ENCODE data around the gene SLPI.

DNA sequence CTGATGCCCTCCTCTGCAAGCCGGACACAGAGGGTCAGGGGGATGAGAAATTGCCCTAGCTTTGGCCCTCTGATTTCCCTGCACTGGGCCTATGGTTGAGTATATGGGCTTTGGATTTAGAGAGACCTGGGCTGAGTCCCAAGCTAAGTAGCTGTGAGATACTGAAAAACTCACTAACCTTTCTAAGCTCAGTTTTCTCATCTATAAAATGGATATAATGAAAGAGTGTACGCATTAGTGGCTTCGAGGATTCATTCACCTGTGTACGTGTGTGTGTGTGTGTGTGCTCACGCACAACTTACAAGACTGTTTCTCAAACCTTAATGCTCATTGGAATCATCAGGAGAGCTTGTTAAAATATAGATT lies 39.6 kb upstream of the SLPI start:
- TF ChIP-seq, protein P1, sequence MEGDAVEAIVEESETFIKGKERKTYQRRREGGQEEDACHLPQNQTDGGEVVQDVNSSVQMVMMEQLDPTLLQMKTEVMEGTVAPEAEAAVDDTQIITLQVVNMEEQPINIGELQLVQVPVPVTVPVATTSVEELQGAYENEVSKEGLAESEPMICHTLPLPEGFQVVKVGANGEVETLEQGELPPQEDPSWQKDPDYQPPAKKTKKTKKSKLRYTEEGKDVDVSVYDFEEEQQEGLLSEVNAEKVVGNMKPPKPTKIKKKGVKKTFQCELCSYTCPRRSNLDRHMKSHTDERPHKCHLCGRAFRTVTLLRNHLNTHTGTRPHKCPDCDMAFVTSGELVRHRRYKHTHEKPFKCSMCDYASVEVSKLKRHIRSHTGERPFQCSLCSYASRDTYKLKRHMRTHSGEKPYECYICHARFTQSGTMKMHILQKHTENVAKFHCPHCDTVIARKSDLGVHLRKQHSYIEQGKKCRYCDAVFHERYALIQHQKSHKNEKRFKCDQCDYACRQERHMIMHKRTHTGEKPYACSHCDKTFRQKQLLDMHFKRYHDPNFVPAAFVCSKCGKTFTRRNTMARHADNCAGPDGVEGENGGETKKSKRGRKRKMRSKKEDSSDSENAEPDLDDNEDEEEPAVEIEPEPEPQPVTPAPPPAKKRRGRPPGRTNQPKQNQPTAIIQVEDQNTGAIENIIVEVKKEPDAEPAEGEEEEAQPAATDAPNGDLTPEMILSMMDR (IDR thresholded peaks at IDR 0.05 in 2 of 3, conservative IDR thresholded peaks at IDR 0.05 in 1 of 3; ENCODE audit: control insufficient read depth in 2 of 3, extremely low read depth in 1 of 3, insufficient read depth in 1 of 3, low read depth in 3 of 3, low read length in 3 of 3): no peak
- TF ChIP-seq ASH2L (IDR thresholded peaks at IDR 0.05; ENCODE audit: borderline replicate concordance, low read depth): no peak
- no peak for TF ChIP-seq TAF1 (IDR thresholded peaks at IDR 0.05; ENCODE audit: borderline replicate concordance, low read depth, low read length)
- TF ChIP-seq, protein P2, sequence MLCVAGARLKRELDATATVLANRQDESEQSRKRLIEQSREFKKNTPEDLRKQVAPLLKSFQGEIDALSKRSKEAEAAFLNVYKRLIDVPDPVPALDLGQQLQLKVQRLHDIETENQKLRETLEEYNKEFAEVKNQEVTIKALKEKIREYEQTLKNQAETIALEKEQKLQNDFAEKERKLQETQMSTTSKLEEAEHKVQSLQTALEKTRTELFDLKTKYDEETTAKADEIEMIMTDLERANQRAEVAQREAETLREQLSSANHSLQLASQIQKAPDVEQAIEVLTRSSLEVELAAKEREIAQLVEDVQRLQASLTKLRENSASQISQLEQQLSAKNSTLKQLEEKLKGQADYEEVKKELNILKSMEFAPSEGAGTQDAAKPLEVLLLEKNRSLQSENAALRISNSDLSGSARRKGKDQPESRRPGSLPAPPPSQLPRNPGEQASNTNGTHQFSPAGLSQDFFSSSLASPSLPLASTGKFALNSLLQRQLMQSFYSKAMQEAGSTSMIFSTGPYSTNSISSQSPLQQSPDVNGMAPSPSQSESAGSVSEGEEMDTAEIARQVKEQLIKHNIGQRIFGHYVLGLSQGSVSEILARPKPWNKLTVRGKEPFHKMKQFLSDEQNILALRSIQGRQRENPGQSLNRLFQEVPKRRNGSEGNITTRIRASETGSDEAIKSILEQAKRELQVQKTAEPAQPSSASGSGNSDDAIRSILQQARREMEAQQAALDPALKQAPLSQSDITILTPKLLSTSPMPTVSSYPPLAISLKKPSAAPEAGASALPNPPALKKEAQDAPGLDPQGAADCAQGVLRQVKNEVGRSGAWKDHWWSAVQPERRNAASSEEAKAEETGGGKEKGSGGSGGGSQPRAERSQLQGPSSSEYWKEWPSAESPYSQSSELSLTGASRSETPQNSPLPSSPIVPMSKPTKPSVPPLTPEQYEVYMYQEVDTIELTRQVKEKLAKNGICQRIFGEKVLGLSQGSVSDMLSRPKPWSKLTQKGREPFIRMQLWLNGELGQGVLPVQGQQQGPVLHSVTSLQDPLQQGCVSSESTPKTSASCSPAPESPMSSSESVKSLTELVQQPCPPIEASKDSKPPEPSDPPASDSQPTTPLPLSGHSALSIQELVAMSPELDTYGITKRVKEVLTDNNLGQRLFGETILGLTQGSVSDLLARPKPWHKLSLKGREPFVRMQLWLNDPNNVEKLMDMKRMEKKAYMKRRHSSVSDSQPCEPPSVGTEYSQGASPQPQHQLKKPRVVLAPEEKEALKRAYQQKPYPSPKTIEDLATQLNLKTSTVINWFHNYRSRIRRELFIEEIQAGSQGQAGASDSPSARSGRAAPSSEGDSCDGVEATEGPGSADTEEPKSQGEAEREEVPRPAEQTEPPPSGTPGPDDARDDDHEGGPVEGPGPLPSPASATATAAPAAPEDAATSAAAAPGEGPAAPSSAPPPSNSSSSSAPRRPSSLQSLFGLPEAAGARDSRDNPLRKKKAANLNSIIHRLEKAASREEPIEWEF (IDR thresholded peaks at IDR 0.05; ENCODE audit: insufficient replicate concordance, low read depth, low read length): no peak
- TF ChIP-seq YBX1 (IDR thresholded peaks at IDR 0.05): no peak
- no peak for TF ChIP-seq EZH2 (IDR thresholded peaks at IDR 0.05; ENCODE audit: borderline replicate concordance, control insufficient read depth, low read depth, low read length)
- no peak for TF ChIP-seq CHD2 (IDR thresholded peaks at IDR 0.05; ENCODE audit: borderline replicate concordance, low read depth, low read length)
- no peak for TF ChIP-seq HDAC2 (IDR thresholded peaks at IDR 0.05)
- TF ChIP-seq, protein P3, sequence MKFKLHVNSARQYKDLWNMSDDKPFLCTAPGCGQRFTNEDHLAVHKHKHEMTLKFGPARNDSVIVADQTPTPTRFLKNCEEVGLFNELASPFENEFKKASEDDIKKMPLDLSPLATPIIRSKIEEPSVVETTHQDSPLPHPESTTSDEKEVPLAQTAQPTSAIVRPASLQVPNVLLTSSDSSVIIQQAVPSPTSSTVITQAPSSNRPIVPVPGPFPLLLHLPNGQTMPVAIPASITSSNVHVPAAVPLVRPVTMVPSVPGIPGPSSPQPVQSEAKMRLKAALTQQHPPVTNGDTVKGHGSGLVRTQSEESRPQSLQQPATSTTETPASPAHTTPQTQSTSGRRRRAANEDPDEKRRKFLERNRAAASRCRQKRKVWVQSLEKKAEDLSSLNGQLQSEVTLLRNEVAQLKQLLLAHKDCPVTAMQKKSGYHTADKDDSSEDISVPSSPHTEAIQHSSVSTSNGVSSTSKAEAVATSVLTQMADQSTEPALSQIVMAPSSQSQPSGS (IDR thresholded peaks at IDR 0.05; ENCODE audit: low read length): no peak
- no peak for TF ChIP-seq BMI1 (IDR thresholded peaks at IDR 0.05; ENCODE audit: borderline replicate concordance)
- no peak for TF ChIP-seq RB1 (IDR thresholded peaks at IDR 0.05; ENCODE audit: borderline replicate concordance)
- TF ChIP-seq, protein P4, sequence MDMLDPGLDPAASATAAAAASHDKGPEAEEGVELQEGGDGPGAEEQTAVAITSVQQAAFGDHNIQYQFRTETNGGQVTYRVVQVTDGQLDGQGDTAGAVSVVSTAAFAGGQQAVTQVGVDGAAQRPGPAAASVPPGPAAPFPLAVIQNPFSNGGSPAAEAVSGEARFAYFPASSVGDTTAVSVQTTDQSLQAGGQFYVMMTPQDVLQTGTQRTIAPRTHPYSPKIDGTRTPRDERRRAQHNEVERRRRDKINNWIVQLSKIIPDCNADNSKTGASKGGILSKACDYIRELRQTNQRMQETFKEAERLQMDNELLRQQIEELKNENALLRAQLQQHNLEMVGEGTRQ (IDR thresholded peaks at IDR 0.05; ENCODE audit: borderline replicate concordance, low read depth, low read length): no peak
- no peak for TF ChIP-seq GABPA (IDR thresholded peaks at IDR 0.05; ENCODE audit: low read depth)
